Stimulated activated CD8-positive, alpha-beta memory T cell treated with anti-CD3 and anti-CD28 coated beads, Interleukin-12 subunit alpha, Interleukin-12 subunit beta, amount 100 ng/mL, for 4 hours (primary cell): ENCODE results near the gene CDC123.
"Not testable (repeated sequence)": the region's sequence is repeated elsewhere in the genome, so short reads cannot be mapped to it uniquely, and the experiment has no call there.

Experiments used
- DNase-seq: peaks from one replicate; pipeline ENCODE4 v3.0.0-alpha.2; 2020; ENCODE audit warnings: low read depth

Gene CDC123

GRCh38 chr10:12235796-12236195, 39.8 kb downstream of the CDC123 start:
- DNase-seq, result no peak

GRCh38 chr10:12237265-12238220, 41.6 kb downstream of the CDC123 start:
- no peak for DNase-seq

- DNase-seq, result no peak
Observed at GRCh38 chr10:12238821-12239220, 42.8 kb downstream of the CDC123 start.

GRCh38 chr10:12241810-12242529, 46.0 kb downstream of the CDC123 start:
- DNase-seq, result no peak

- no peak for DNase-seq
Observed at GRCh38 chr10:12243864-12244620, 48.1 kb downstream of the CDC123 start.

GRCh38 chr10:12250181-12250580, 54.2 kb downstream of the CDC123 start:
- no peak for DNase-seq

GRCh38 chr10:12250702-12251101, 54.7 kb downstream of the CDC123 start:
- not testable (repeated sequence) for DNase-seq

- no peak for DNase-seq
Observed at GRCh38 chr10:12251581-12251980, 55.6 kb downstream of the CDC123 start.

- no peak for DNase-seq
Observed at GRCh38 chr10:12252882-12253546, 57.0 kb downstream of the CDC123 start.

- no peak for DNase-seq
Observed at GRCh38 chr10:12255048-12255447, 59.1 kb downstream of the CDC123 start.

- DNase-seq, result no peak
Observed at GRCh38 chr10:12259988-12260387, 64.0 kb downstream of the CDC123 start.

GRCh38 chr10:12262278-12262981, 66.4 kb downstream of the CDC123 start:
- no peak for DNase-seq

- peak; percentile 45 for DNase-seq
Observed at GRCh38 chr10:12264204-12264940, 68.4 kb downstream of the CDC123 start.

- no peak for DNase-seq
Observed at GRCh38 chr10:12269056-12269455, 73.1 kb downstream of the CDC123 start.

- no peak for DNase-seq
Observed at GRCh38 chr10:12271210-12271540, 75.2 kb downstream of the CDC123 start.

GRCh38 chr10:12277862-12278261, 81.9 kb downstream of the CDC123 start:
- not testable (repeated sequence) for DNase-seq

GRCh38 chr10:12279281-12279680, 83.3 kb downstream of the CDC123 start:
- DNase-seq, result no peak

GRCh38 chr10:12287772-12288171, 91.8 kb downstream of the CDC123 start:
- DNase-seq, result no peak

GRCh38 chr10:12297784-12298183, 101.8 kb downstream of the CDC123 start:
- not testable (repeated sequence) for DNase-seq

- DNase-seq, result no peak
Observed at GRCh38 chr10:12299222-12299965, 103.4 kb downstream of the CDC123 start.
